ENCODE results near the gene STAU1. TPM values are rescaled to one million over a fixed set of nuclear protein-coding genes. Genes with fewer than 3 reads are reported as not detected.
"Not testable (repeated sequence)": the region's sequence is repeated elsewhere in the genome, so short reads cannot be mapped to it uniquely, and the experiment has no call there.

Gene STAU1
- total and polyA plus RNA-seq, 10 of the 15 experiments (the other 5 are each of a cell fraction or from before 2014, with no cell fraction given), result 13.9 to 66.2 (median 45.6) TPM

- RAD21 ChIA-PET (ENCODE audit: unreplicated experiment), result interaction anchor here (0.6 to 0.8 kb wide), 2 partner anchors 105 to 119 kb away, joined by 3 read pairs; partner anchors contain the start of gene DDX27
- H3K9ac ChIP-seq (ENCODE audit: control insufficient read depth, insufficient read depth, low read length); H3K4me1 ChIP-seq (ENCODE audit: control insufficient read depth, insufficient read depth, low read length); in situ Hi-C loops (cut with MboI); H3K4me2 ChIP-seq (ENCODE audit: control insufficient read depth, insufficient read depth); ATAC-seq; FAIRE-seq; POLR2A ChIA-PET; H3K27me3 ChIP-seq (replicated peaks in 1 of 2; ENCODE audit: control insufficient read depth in 2 of 2, insufficient read depth in 2 of 2, low read length in 1 of 2); H3K9me3 ChIP-seq (replicated peaks; ENCODE audit: control insufficient read depth, insufficient read depth, low read length); BruUV-seq (replicated peaks); intact Hi-C loops (cut with micrococcal nuclease; ENCODE audit: unreplicated experiment); H3K27ac ChIP-seq (ENCODE audit: control insufficient read depth, insufficient read depth); H3K4me3 ChIP-seq; H3K79me2 ChIP-seq (ENCODE audit: control insufficient read depth, insufficient read depth, low read length); DNase-seq (ENCODE audit: low read depth, low spot score); H2AFZ ChIP-seq (ENCODE audit: control insufficient read depth, low read depth, low read length); H4K20me1 ChIP-seq (ENCODE audit: control insufficient read depth, insufficient read depth): not testable (repeated sequence)
- CTCF ChIA-PET, result interaction anchor here (0.9 to 3.1 kb wide), 2 partner anchors 33 to 117 kb away, joined by 3 to 12 read pairs; no protein-coding TSS in a partner anchor
- 90% methylated on average over 5 of the region's 5 CpGs for WGBS (ENCODE audit: insufficient coverage, insufficient replicate concordance, low lambda C conversion rate, missing lambda C conversion rate)
- SMC1A ChIA-PET (ENCODE audit: uncharacterized antibody, unreplicated experiment), result interaction anchor here (1.0 to 1.4 kb wide), 3 partner anchors 8 to 22 kb away, joined by 3 to 4 read pairs (median 3); no protein-coding TSS in a partner anchor
- peaks cover 12 to 36% of the 10 kb centered on the region in 2 experiments for H3K36me3 ChIP-seq (ENCODE audit: control insufficient read depth in 2 of 2, insufficient read depth in 2 of 2, low read length in 1 of 2)
Observed at GRCh38 chr20:49100292-49100691, 87.8 kb downstream of the STAU1 start.

GRCh38 chr20:49099011-49099410 is 89.1 kb downstream of the STAU1 start:
- Histone ChIP-seq H2AFZ (ENCODE audit: control insufficient read depth, low read depth, low read length) (no peak overlapping the region), H3K4me2 (ENCODE audit: control insufficient read depth, insufficient read depth) (no peak overlapping the region), H3K4me1 (ENCODE audit: control insufficient read depth, insufficient read depth, low read length) (no peaks in the 10 kb centered on the region), H3K27ac (ENCODE audit: control insufficient read depth, insufficient read depth) (no peak overlapping the region), H3K9ac (ENCODE audit: control insufficient read depth, insufficient read depth, low read length) (no peak overlapping the region), H3K9me3 (replicated peaks; ENCODE audit: control insufficient read depth, insufficient read depth, low read length) (no peaks in the 10 kb centered on the region), H3K36me3 (ENCODE audit: control insufficient read depth in 2 of 2, insufficient read depth in 2 of 2, low read length in 1 of 2) (peaks cover 13 to 40% of the 10 kb centered on the region in 2 experiments), H3K4me3 (no peak overlapping the region), H3K27me3 (replicated peaks in 1 of 2; ENCODE audit: control insufficient read depth in 2 of 2, insufficient read depth in 2 of 2, low read length in 1 of 2) (no peaks in the 10 kb centered on the region), H4K20me1 (ENCODE audit: control insufficient read depth, insufficient read depth) (0 out of 2 replicates have a peak, but pooled peaks cover 3% of the 10 kb centered on the region), H3K79me2 (ENCODE audit: control insufficient read depth, insufficient read depth, low read length) (no peaks in the 10 kb centered on the region; the same call in none of the 2 replicates)
- DNase-seq (ENCODE audit: low read depth, low spot score) (no peak), FAIRE-seq (no peak), ATAC-seq (no peak)
- no TSS peak for BruUV-seq (replicated peaks)
- RAD21 ChIA-PET (ENCODE audit: unreplicated experiment), result no interaction called here
- in situ Hi-C loops (cut with MboI), result no loop called here
- CTCF ChIA-PET, result interaction anchor here (0.6 to 3.1 kb wide), 2 partner anchors 40 to 118 kb away, joined by 3 to 12 read pairs; no protein-coding TSS in a partner anchor
- POLR2A ChIA-PET, result interaction anchor here (0.6 to 0.7 kb wide), 3 partner anchors 89 to 1347 kb away, joined by 3 to 9 read pairs (median 7); no protein-coding TSS in a partner anchor
- SMC1A ChIA-PET (ENCODE audit: uncharacterized antibody, unreplicated experiment), result no interaction called here
- intact Hi-C loops (cut with micrococcal nuclease; ENCODE audit: unreplicated experiment), result no loop called here
- 97% methylated on average over 3 of the region's 3 CpGs for WGBS (ENCODE audit: insufficient coverage, insufficient replicate concordance, low lambda C conversion rate, missing lambda C conversion rate)
- TF ChIP-seq STAT3 (IDR thresholded peaks at IDR 0.05; ENCODE audit: low read depth, low read length), result no peak
- no peak for TF ChIP-seq ZNF274 (IDR thresholded peaks at IDR 0.05; ENCODE audit: insufficient read depth, insufficient read length)
- TF ChIP-seq CREB1 (IDR thresholded peaks at IDR 0.05; ENCODE audit: low read depth), result no peak
- TF ChIP-seq ZBTB4 (CRISPR knock-in tag; IDR thresholded peaks at IDR 0.05), result no peak
- no peak for TF ChIP-seq RUNX3 (IDR thresholded peaks at IDR 0.05; ENCODE audit: low read length)
- TF ChIP-seq HDAC6 (IDR thresholded peaks at IDR 0.05; ENCODE audit: unreplicated experiment), result no peak
- no peak for TF ChIP-seq ELK1 (IDR thresholded peaks at IDR 0.05; ENCODE audit: low read depth, low read length)
- TF ChIP-seq SMC3 (IDR thresholded peaks at IDR 0.05; ENCODE audit: borderline replicate concordance, low read length), result no peak
- TF ChIP-seq ZBTB33 (IDR thresholded peaks at IDR 0.05), result no peak
